Naive thymus-derived CD4-positive, alpha-beta T cell (primary cell): Measurements from ENCODE around the gene ADORA2B. TPM values are rescaled to one million over a fixed set of nuclear protein-coding genes. Genes with fewer than 3 reads are reported as not detected.
"Not testable (repeated sequence)": the region's sequence is repeated elsewhere in the genome, so short reads cannot be mapped to it uniquely, and the experiment has no call there.

Experiments used
- ATAC-seq: fragments of 150-1000 bp; cut with Tn5 transposase; 2 replicates; pipeline ENCODE4 v1.10.0; 2021; ENCODE audit warnings: mild to moderate bottlenecking, moderate library complexity
- CTCF ChIA-PET: fragments of 350-600 bp; sonication (Branson Sonifier 250); formaldehyde crosslinking; loops from one replicate; lab custom pipeline; 2021; ENCODE audit warnings: antibody characterized with exemption; lab: Charles Lee
- POLR2A ChIA-PET: fragments of 350-600 bp; sonication (Branson Sonifier 250); formaldehyde crosslinking; loops from one replicate; lab custom pipeline; 2021; ENCODE audit warnings: antibody characterized with exemption, inconsistent platforms; lab: Charles Lee
- DNase-seq, 9 donors: peaks; one replicate each; pipeline versions ENCODE4 v3.0.0 to v3.0.0-alpha.2; 2020 to 2022; ENCODE audit warnings: mixed read lengths in 1 of 9
- H3K27ac ChIP-seq: one replicate; pipeline ENCODE4 v1.7.0; 2013; ENCODE audit warnings: mild to moderate bottlenecking, low read depth, low read length, moderate library complexity
- H3K27me3 ChIP-seq, 2 donors: one replicate each; pipeline ENCODE4 v1.7.0; 2013; ENCODE audit warnings: low read length in 2 of 2, mild to moderate bottlenecking in 2 of 2, moderate library complexity in 2 of 2; ENCODE audit not compliant: control insufficient read depth in 2 of 2, insufficient read depth in 2 of 2
- H3K36me3 ChIP-seq, 3 experiments: 1 replicate in 2 of 3; 2 replicates in 1 of 3; pipeline ENCODE4 v1.7.0; 2013; ENCODE audit warnings: low read length in 3 of 3, mild to moderate bottlenecking in 3 of 3, moderate library complexity in 1 of 3; ENCODE audit not compliant: insufficient read depth in 3 of 3, control insufficient read depth in 2 of 3
- H3K4me1 ChIP-seq, 2 donors: one replicate each; pipeline ENCODE4 v1.7.0; 2013; ENCODE audit warnings: low read length in 2 of 2, mild to moderate bottlenecking in 2 of 2, moderate library complexity in 1 of 2; ENCODE audit not compliant: control insufficient read depth in 2 of 2, insufficient read depth in 2 of 2
- H3K4me3 ChIP-seq: 2 replicates; pipeline ENCODE4 v1.7.0; 2013; ENCODE audit warnings: mild to moderate bottlenecking, low read length
- H3K9me3 ChIP-seq, 3 experiments: 1 replicate in 2 of 3; 2 replicates in 1 of 3; pipeline ENCODE4 v1.7.0; 2013; ENCODE audit warnings: low read length in 3 of 3; ENCODE audit not compliant: control insufficient read depth in 2 of 3
- H3K27ac Mint-ChIP-seq, 9 donors: one replicate each; pipeline ENCODE4 v1.8.0; 2020 to 2022; ENCODE audit warnings: mixed read lengths in 9 of 9, mild to moderate bottlenecking in 8 of 9, moderate library complexity in 5 of 9, inconsistent platforms in 2 of 9
- H3K27me3 Mint-ChIP-seq, 5 donors: one replicate each; pipeline ENCODE4 v1.8.0; 2021 to 2022; ENCODE audit warnings: mixed read lengths in 5 of 5, mild to moderate bottlenecking in 1 of 5
- H3K36me3 Mint-ChIP-seq, 5 donors: one replicate each; pipeline ENCODE4 v1.8.0; 2020 to 2022; ENCODE audit warnings: mixed read lengths in 5 of 5, mild to moderate bottlenecking in 3 of 5, inconsistent platforms in 1 of 5
- H3K4me1 Mint-ChIP-seq, 7 donors: one replicate each; pipeline ENCODE4 v1.8.0; 2020 to 2022; ENCODE audit warnings: mixed read lengths in 7 of 7, mild to moderate bottlenecking in 3 of 7, inconsistent platforms in 1 of 7
- H3K4me3 Mint-ChIP-seq, 10 donors: one replicate each; pipeline ENCODE4 v1.8.0; 2020 to 2022; ENCODE audit warnings: mild to moderate bottlenecking in 10 of 10, mixed read lengths in 10 of 10, moderate library complexity in 6 of 10, inconsistent platforms in 2 of 10
- H3K9me3 Mint-ChIP-seq, 11 donors: one replicate each; pipeline ENCODE4 v1.8.0; 2020 to 2022; ENCODE audit warnings: mixed read lengths in 11 of 11, mild to moderate bottlenecking in 4 of 11, inconsistent platforms in 1 of 11, moderate library complexity in 1 of 11
- intact Hi-C, 2 donors: fragments of 100-400 bp; cut with micrococcal nuclease; formaldehyde crosslinking; loops; one replicate each; pipeline ENCODE4 v1.15.1; 2023
- polyA plus RNA-seq, 2 donors: library from polyadenylated mRNA; unstranded; fragments of 300-500 nt; fragmentation: Illumina TruSeq; gene quantifications; one replicate each; pipeline ENCODE4 v1.2.3, GENCODE V29; 2021
- total RNA-seq, 6 experiments: library from RNA in 5 of 6; stranded (reverse) in 5 of 6; gene quantifications; 1 replicate in 5 of 6; 2 replicates in 1 of 6; pipeline ENCODE4 v1.2.3 and lab custom pipeline; 2021 to 2026

Gene ADORA2B
- total and polyA plus RNA-seq, 7 experiments from 2014 or later, result 0.50 to 2.6 (median 1.6) TPM; not detected in 2

GRCh38 chr17:15929941-15930340 is 15.0 kb upstream of the ADORA2B start:
- intact Hi-C loops, result no loop called here
- Histone ChIP-seq H3K27me3 (no peaks in the 10 kb centered on the region), H3K4me3 (no peak overlapping the region), H3K36me3 (no peaks in the 10 kb centered on the region), H3K27ac (no peak overlapping the region), H3K9me3 (no peaks in the 10 kb centered on the region), H3K4me1 (no peaks in the 10 kb centered on the region)
- DNase-seq (no peak), ATAC-seq (no peak)
- ChIA-PET CTCF (no interaction called here), POLR2A (no interaction called here)
- H3K9me3 Mint-ChIP-seq, result peaks cover 0 to 2% (median 0%) of the 10 kb centered on the region in 11 donors
- no peaks in the 10 kb centered on the region for H3K36me3 Mint-ChIP-seq
- peaks cover 13 to 36% (median 26%) of the 10 kb centered on the region in 5 donors for H3K27me3 Mint-ChIP-seq
- peaks cover 0 to 17% (median 0%) of the 10 kb centered on the region in 7 donors for H3K4me1 Mint-ChIP-seq
- H3K27ac Mint-ChIP-seq, result no peak overlapping the region
- no peak overlapping the region for H3K4me3 Mint-ChIP-seq

GRCh38 chr17:15930426-15930825 is 14.5 kb upstream of the ADORA2B start:
- Histone ChIP-seq H3K27me3 (no peaks in the 10 kb centered on the region), H3K9me3 (no peaks in the 10 kb centered on the region), H3K4me3 (no peak overlapping the region), H3K4me1 (no peaks in the 10 kb centered on the region), H3K27ac (no peak overlapping the region), H3K36me3 (no peaks in the 10 kb centered on the region)
- no peak for ATAC-seq
- Mint-ChIP-seq H3K27me3 (peaks cover 13 to 40% (median 26%) of the 10 kb centered on the region in 5 donors), H3K27ac (no peak overlapping the region), H3K36me3 (no peaks in the 10 kb centered on the region), H3K4me3 (no peak overlapping the region), H3K9me3 (peaks cover 0 to 2% (median 0%) of the 10 kb centered on the region in 11 donors), H3K4me1 (peaks cover 0 to 17% (median 0%) of the 10 kb centered on the region in 7 donors)
- no peak for DNase-seq
- intact Hi-C loops, result no loop called here
- ChIA-PET POLR2A (no interaction called here), CTCF (no interaction called here)

- ChIA-PET CTCF (no interaction called here), POLR2A (no interaction called here)
- no peaks in the 10 kb centered on the region for H3K27me3 ChIP-seq
- H3K36me3 ChIP-seq, result no peaks in the 10 kb centered on the region
- H3K4me3 ChIP-seq, result no peak overlapping the region
- no peaks in the 10 kb centered on the region for H3K9me3 ChIP-seq
- Mint-ChIP-seq H3K27ac (no peak overlapping the region), H3K36me3 (no peaks in the 10 kb centered on the region), H3K27me3 (peaks cover 13 to 35% (median 22%) of the 10 kb centered on the region in 5 donors), H3K4me3 (no peak overlapping the region), H3K9me3 (peaks cover 0 to 2% (median 0%) of the 10 kb centered on the region in 11 donors), H3K4me1 (peaks cover 0 to 15% (median 0%) of the 10 kb centered on the region in 7 donors)
- intact Hi-C loops, result no loop called here
- ATAC-seq (no peak), DNase-seq (no peak)
- H3K27ac ChIP-seq, result no peak overlapping the region
- H3K4me1 ChIP-seq, result no peaks in the 10 kb centered on the region
These were observed 13.5 kb upstream of the ADORA2B start for GRCh38 chr17:15931394-15931793.

- Histone ChIP-seq H3K36me3 (no peaks in the 10 kb centered on the region), H3K4me1 (no peaks in the 10 kb centered on the region), H3K27me3 (no peaks in the 10 kb centered on the region), H3K9me3 (no peaks in the 10 kb centered on the region), H3K4me3 (no peak overlapping the region), H3K27ac (no peak overlapping the region)
- H3K9me3 Mint-ChIP-seq, result no peaks in the 10 kb centered on the region
- H3K4me3 Mint-ChIP-seq, result no peak overlapping the region
- CTCF ChIA-PET, result no interaction called here
- H3K4me1 Mint-ChIP-seq, result no peaks in the 10 kb centered on the region
- intact Hi-C loops, result no loop called here
- ATAC-seq, result no peak
- POLR2A ChIA-PET, result no interaction called here
- H3K27me3 Mint-ChIP-seq, result peaks cover 0 to 16% (median 2%) of the 10 kb centered on the region in 5 donors
- no peak for DNase-seq
- H3K27ac Mint-ChIP-seq, result no peak overlapping the region
- no peaks in the 10 kb centered on the region for H3K36me3 Mint-ChIP-seq
These were observed 10.1 kb upstream of the ADORA2B start for GRCh38 chr17:15934866-15935265.

- Mint-ChIP-seq H3K4me1 (no peaks in the 10 kb centered on the region), H3K9me3 (no peaks in the 10 kb centered on the region), H3K27me3 (peaks cover 0 to 23% (median 3%) of the 10 kb centered on the region in 5 donors), H3K36me3 (peaks cover 0 to 4% (median 0%) of the 10 kb centered on the region in 5 donors), H3K27ac (no peak overlapping the region), H3K4me3 (no peak overlapping the region)
- H3K27ac ChIP-seq, result no peak overlapping the region
- ATAC-seq (no peak), DNase-seq (no peak)
- no peaks in the 10 kb centered on the region for H3K4me1 ChIP-seq
- H3K4me3 ChIP-seq, result no peak overlapping the region
- H3K27me3 ChIP-seq, result no peaks in the 10 kb centered on the region
- no peaks in the 10 kb centered on the region for H3K36me3 ChIP-seq
- ChIA-PET CTCF (no interaction called here), POLR2A (no interaction called here)
- H3K9me3 ChIP-seq, result no peaks in the 10 kb centered on the region
- intact Hi-C loops, result no loop called here
These were observed 9.0 kb upstream of the ADORA2B start for GRCh38 chr17:15935891-15936290.

- ATAC-seq, H3K27ac Mint-ChIP-seq: not testable (repeated sequence)
These were observed 8.4 kb upstream of the ADORA2B start for GRCh38 chr17:15936481-15936880.

GRCh38 chr17:15941781-15942180 is 3.1 kb upstream of the ADORA2B start:
- peaks cover 8 to 15% (median 9%) of the 10 kb centered on the region in 7 donors for H3K4me1 Mint-ChIP-seq
- DNase-seq, result no peak
- Histone ChIP-seq H3K27ac (no peak overlapping the region), H3K4me3 (no peak overlapping the region), H3K4me1 (no peaks in the 10 kb centered on the region), H3K27me3 (peaks cover 0 to 7% of the 10 kb centered on the region in 2 donors), H3K9me3 (no peaks in the 10 kb centered on the region), H3K36me3 (no peaks in the 10 kb centered on the region)
- H3K4me3 Mint-ChIP-seq, result no peak overlapping the region
- H3K27me3 Mint-ChIP-seq, result peaks cover 24 to 46% (median 26%) of the 10 kb centered on the region in 5 donors
- ChIA-PET POLR2A (no interaction called here), CTCF (no interaction called here)
- intact Hi-C loops, result no loop called here
- no peak overlapping the region for H3K27ac Mint-ChIP-seq
- peaks cover 0 to 4% (median 1%) of the 10 kb centered on the region in 5 donors for H3K36me3 Mint-ChIP-seq
- ATAC-seq, result no peak
- no peaks in the 10 kb centered on the region for H3K9me3 Mint-ChIP-seq

More at GRCh38 chr17:15936481-15936880, 8.4 kb upstream of the ADORA2B start:
- CTCF ChIA-PET, H3K27ac ChIP-seq, H3K9me3 Mint-ChIP-seq, H3K36me3 ChIP-seq, H3K4me1 ChIP-seq, DNase-seq, POLR2A ChIA-PET, H3K36me3 Mint-ChIP-seq, intact Hi-C loops, H3K4me3 ChIP-seq, H3K9me3 ChIP-seq, H3K27me3 ChIP-seq, H3K4me3 Mint-ChIP-seq, H3K4me1 Mint-ChIP-seq: not testable (repeated sequence)
- H3K27me3 Mint-ChIP-seq, result peaks cover 0 to 29% (median 3%) of the 10 kb centered on the region in 5 donors
